ENCODE data around the gene GMDS. TPM values are rescaled to one million over a fixed set of nuclear protein-coding genes. Genes with fewer than 3 reads are reported as not detected.

GMDS gene
- total RNA-seq, 2 donors from 2014 or later: 19.6 to 36.3 TPM

DNA sequence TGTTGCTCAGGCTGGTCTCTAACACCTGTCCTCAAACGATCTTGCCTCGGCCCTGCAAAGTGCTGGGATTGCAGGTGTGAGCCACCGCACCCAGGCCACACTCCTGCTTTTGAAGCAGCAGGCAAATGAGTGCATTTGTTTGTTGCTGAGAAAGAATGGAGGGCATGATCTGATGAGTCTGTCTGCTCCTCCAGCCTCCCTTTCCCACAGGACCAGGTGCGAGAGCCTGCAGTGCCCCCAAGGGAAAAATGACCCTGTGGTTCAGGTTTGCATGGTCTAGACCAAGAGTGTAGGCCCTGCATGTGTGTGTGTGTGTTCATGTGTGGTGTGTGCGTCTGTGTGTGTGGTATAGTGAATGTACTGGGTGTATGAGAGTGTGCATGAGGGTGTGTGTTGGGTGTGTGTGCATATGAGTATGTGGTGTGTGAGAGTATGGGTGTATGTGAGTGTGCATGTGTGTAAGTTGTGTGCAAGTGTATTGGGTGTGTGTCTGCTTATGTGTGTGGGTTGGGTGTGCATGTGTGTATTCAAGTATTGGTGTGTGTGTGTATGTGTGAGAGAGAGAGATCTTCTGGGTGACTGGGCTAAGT, 658.4 kb downstream of the GMDS start:
- H3K4me3 Mint-ChIP-seq: no peak overlapping the region
- H3K36me3 Mint-ChIP-seq (ENCODE audit: low read depth): no peaks in the 10 kb centered on the region
- peaks cover 18% of the 10 kb centered on the region for H3K27me3 Mint-ChIP-seq
- no peaks in the 10 kb centered on the region for H3K4me1 Mint-ChIP-seq
- no peak for ATAC-seq (replicated peaks)
- no peak overlapping the region for H3K27ac Mint-ChIP-seq
- no peaks in the 10 kb centered on the region for H3K9me3 Mint-ChIP-seq

DNA sequence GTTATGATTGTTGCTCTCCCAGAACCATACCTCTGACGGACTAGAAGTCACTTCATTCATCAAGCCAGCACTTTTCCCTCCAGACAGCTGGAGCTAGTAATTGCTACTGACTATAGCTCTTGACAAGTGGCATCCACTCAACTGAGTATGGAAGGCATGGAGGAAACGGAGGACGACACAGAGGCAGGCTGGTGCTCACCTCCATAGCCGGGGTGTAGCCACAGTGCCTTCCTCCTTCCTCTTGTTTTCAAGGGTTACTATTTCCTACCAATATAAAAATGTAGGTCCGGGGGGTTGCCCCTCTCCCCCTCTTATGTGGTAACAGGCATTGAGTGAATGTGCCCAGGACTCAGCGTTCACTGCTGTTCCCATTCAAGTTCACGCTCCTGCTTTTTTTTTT, 659.1 kb downstream of the GMDS start:
- Mint-ChIP-seq H3K4me3 (no peak overlapping the region), H3K9me3 (no peaks in the 10 kb centered on the region), H3K27me3 (peaks cover 21% of the 10 kb centered on the region), H3K36me3 (ENCODE audit: low read depth) (no peaks in the 10 kb centered on the region), H3K4me1 (no peaks in the 10 kb centered on the region), H3K27ac (no peak overlapping the region)
- ATAC-seq (replicated peaks): no peak

DNA sequence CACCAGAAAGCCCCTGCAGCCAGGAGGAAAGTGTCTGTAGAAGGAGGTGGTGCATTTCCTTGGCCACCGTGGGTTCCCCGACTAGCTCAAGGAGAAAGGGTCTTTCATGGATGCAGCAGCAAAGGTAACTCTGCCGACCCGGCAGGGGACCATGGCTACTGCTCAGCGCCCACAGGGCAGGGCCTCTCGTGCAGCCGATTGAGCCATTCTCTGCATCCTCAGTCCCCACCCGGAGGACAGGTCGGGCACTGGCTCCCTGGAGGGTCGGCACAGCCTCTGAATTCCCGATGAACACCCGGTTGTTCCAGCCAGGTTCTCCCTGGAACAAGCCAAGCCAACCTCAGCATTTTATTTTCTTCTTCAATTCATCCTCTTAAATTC, 659.7 kb downstream of the GMDS start:
- no peak overlapping the region for H3K4me3 Mint-ChIP-seq
- no peak overlapping the region for H3K27ac Mint-ChIP-seq
- ATAC-seq (replicated peaks): no peak
- H3K27me3 Mint-ChIP-seq: peaks cover 21% of the 10 kb centered on the region
- no peaks in the 10 kb centered on the region for H3K4me1 Mint-ChIP-seq
- no peaks in the 10 kb centered on the region for H3K36me3 Mint-ChIP-seq (ENCODE audit: low read depth)
- no peaks in the 10 kb centered on the region for H3K9me3 Mint-ChIP-seq

DNA sequence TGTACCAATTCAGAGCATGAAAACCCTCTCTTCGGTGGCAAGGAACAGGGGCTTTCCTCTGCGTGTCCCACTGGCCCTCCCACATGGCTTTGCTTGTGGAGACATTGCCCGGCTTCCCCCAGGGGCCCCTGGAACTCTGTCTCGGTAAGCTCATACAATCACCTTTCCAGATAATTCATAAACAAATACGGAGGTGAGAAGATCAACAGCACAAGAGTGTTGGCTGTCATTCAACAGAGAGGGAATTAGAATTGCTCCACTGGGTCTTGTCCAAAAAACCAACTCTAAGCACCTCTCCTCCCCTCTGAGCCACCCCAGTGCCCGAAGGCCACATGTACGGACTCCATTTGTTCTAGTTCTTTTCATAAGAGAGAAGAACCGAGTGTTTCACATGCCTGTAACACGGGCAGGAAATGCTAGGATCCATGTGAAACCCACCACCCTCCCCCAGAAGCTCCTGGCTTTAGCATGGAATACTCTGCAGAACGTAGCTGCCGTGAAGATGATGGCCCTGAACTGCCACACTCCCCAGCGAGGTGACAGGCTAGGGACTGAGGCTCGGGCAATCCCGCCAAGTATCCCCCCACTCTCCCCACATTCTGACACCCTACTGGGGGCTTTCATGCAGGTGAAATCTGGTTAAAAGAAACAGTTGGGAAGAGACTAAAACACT, 660.3 kb downstream of the GMDS start:
- Mint-ChIP-seq H3K9me3 (no peaks in the 10 kb centered on the region), H3K4me1 (no peaks in the 10 kb centered on the region), H3K4me3 (no peak overlapping the region), H3K27me3 (peaks cover 21% of the 10 kb centered on the region), H3K36me3 (ENCODE audit: low read depth) (no peaks in the 10 kb centered on the region), H3K27ac (no peak overlapping the region)
- ATAC-seq (replicated peaks): no peak

DNA sequence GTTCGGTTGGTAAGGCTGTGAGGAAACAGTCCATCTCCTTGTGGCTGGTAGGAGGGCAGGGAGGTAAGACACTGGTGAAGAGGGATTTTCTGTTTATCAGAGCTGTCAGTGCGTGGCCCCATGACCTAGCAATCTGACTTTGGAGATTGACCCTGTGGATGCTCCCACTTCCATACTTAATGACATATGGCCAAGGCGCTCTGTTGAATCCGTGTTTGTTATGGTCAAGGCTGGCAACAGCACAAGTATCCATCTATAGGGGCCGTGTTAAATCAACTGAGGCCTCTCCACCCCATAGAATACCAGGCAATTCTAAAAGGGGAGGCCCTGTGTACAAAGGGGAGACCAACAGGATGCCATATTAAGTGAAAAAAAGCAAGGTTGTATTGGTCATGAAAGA, 661.3 kb downstream of the GMDS start:
- Mint-ChIP-seq H3K27ac (no peak overlapping the region), H3K4me3 (no peak overlapping the region), H3K27me3 (peaks cover 15% of the 10 kb centered on the region), H3K36me3 (ENCODE audit: low read depth) (no peaks in the 10 kb centered on the region), H3K9me3 (no peaks in the 10 kb centered on the region), H3K4me1 (no peaks in the 10 kb centered on the region)
- no peak for ATAC-seq (replicated peaks)

DNA sequence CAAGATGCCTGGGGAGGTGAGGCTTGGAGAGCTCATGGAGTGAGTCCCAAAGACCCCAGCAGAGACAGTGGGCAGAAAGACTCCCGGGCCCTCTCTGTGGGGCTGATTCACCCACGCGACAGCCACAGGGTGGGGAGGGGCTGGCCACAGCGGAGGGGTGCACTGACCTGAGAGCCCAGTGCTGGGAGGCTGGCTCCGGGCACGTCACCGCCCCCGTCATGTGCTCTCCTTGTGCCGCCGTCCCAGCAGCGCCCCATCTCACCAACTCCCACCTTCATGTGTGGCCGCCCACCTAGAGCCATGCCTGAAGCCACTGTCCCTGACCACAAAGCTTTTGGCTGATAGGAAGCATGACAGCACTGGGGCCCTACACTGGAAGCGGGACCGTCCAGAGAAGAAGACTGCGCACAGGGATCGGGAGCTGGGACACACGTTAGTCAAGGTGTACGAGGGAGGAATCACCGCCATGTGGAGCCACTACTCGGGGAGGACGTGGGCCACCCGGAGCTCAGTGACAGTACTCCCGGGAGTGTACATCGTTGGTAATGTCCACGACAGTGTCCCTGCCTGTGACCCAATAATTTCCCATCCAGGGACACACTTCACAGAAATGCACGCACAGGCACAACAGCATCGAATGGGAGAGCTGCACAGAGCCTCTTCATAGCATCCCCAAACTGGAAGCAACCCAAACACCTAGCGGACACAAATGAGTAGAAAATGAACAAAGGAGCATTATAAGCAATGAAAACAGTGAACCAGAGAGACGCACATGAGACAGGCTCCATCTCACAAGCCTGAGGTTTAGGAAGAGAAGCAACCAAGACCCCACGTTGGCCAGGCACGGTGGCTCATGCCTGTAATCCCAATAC, 664.0 kb downstream of the GMDS start:
- H3K27me3 Mint-ChIP-seq: peaks cover 11% of the 10 kb centered on the region

DNA sequence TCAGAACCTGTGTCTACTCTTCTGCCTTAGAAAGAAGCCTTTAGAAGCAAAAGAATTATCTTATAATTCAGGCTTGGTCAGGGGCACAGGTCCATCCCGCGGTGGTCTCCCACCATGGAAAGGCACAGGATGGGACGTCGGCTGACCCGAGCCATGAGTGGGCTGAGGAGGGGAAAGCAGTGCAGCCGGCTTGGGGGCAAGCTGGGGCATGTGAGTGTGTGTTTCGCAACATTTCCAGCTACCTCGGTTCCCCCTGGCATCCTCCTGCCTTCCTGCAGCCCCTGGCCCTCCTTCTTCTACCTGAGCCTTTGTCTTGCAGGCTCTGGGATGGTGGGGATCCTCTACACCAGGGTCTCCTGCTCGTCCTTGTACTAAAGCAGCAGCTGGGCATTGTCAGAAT, 664.8 kb downstream of the GMDS start:
- H3K9me3 Mint-ChIP-seq: no peaks in the 10 kb centered on the region
- no peak overlapping the region for H3K27ac Mint-ChIP-seq
- no peaks in the 10 kb centered on the region for H3K36me3 Mint-ChIP-seq (ENCODE audit: low read depth)
- no peak overlapping the region for H3K4me3 Mint-ChIP-seq
- H3K27me3 Mint-ChIP-seq: peaks cover 11% of the 10 kb centered on the region
- H3K4me1 Mint-ChIP-seq: no peaks in the 10 kb centered on the region
- no peak for ATAC-seq (replicated peaks)

More for the DNA sequence above, 664.0 kb downstream of the GMDS start:
- no peak for ATAC-seq (replicated peaks)
- Mint-ChIP-seq H3K9me3 (no peaks in the 10 kb centered on the region), H3K4me1 (no peaks in the 10 kb centered on the region), H3K27ac (no peak overlapping the region), H3K36me3 (ENCODE audit: low read depth) (no peaks in the 10 kb centered on the region), H3K4me3 (no peak overlapping the region)

DNA sequence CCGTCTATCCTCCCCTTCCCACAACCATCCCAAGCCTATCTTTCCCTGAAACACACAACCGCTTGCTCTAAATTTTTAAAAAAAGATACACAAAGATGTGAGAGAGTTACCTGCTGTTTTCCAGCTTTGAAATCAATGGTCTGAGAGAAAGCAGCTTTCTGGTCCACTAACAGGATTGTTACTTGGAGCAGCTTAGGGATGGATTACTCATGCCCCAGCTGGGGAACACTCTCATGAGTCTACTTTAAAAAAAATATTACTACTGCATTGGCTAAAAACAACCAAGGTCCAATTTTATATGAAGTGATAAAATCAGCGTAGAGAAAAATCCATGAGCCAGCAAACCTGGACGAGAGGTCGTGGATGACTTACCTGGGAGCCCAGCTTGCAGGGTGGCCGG, 665.3 kb downstream of the GMDS start:
- H3K9me3 Mint-ChIP-seq: no peaks in the 10 kb centered on the region
- no peak for ATAC-seq (replicated peaks)
- H3K36me3 Mint-ChIP-seq (ENCODE audit: low read depth): no peaks in the 10 kb centered on the region
- no peak overlapping the region for H3K4me3 Mint-ChIP-seq
- H3K27ac Mint-ChIP-seq: no peak overlapping the region
- H3K4me1 Mint-ChIP-seq: no peaks in the 10 kb centered on the region
- H3K27me3 Mint-ChIP-seq: peaks cover 11% of the 10 kb centered on the region

DNA sequence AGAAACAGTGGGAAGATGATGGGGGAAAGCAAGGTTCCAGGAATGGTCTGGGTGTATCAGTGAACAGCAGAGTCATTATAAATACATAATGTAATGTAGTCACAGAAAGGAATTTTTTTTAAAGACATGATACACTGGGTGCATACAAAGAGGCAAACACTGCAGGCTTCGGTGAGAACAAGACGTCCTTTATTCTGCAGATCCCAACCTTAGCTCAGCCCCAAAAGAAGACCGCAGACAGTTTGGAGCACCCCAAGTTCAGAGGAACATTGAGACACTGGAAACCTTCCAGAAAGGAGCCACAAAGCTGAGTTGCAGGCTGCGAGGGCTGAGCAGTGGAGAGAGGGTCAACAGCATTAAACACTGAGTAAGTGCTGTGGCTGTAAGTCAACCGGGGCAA, 666.3 kb downstream of the GMDS start:
- Mint-ChIP-seq H3K4me3 (no peak overlapping the region), H3K27me3 (peaks cover 11% of the 10 kb centered on the region), H3K9me3 (no peaks in the 10 kb centered on the region), H3K27ac (no peak overlapping the region), H3K36me3 (ENCODE audit: low read depth) (no peaks in the 10 kb centered on the region), H3K4me1 (no peaks in the 10 kb centered on the region)
- no peak for ATAC-seq (replicated peaks)

DNA sequence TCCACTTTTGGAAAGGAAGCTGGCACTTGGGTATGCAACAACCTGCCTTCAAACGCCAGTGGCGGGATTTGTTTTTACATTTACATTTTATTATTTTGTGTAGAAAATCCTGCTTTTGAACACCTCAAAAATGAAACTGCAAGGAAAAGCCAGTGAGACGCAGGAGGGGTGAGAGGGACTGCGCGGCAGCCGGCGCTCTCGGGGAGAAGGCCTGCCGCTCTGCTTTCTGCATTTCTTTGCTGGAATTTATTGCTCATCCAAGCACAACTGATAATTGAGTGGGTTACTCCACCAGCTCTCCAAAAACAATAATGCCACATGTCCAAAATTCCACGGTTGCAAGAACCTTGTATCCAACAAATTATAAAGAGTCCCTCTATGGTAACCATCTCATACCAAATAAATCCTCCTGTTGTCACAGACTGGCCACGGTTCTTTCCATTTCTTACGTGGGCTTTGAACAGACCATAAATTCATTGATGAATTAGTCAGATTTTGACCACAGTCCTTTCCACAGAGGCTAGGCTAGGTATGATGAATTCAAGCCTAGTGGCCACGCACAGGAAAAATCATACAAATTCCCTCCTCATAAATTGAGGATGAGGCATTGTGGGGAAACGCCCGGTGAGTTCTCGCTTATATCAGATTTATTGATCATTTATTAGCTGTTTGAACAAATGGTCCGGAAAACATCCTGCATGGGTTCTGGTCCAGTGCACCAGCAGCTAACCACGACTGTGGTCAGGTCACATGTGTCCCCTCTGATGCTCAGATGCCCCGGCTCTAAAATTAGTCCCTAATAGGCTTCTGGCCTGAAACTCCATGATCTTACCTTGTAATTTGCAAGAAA, 667.3 kb downstream of the GMDS start:
- Mint-ChIP-seq H3K27me3 (peaks cover 11% of the 10 kb centered on the region), H3K9me3 (no peaks in the 10 kb centered on the region)
- no peak for ATAC-seq (replicated peaks)

DNA sequence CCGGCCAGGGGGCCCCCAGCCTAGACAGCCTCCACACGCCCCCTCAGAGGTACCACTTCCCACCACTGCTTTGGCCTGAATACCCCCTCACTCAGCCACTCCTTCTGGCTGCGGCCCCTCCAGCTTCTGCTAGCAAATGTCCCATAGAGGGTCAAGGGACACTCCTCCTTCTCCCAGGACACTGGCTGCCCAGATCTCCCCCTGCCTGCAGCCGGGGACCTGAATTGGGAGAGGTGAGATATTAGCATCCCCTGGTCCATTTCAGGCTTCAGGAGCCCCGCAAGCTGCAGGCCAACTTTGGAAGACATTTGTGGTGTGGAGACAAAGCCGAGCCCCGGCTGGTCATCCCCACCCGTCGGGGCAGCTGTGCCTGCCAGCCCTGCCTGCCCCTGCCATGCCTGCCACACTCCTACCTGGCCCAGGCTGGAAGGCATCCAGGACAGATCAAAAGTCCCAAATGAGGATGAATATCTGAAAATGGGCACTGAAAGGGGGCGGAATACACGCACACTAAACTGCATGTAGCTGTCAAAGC, 668.2 kb downstream of the GMDS start:
- Mint-ChIP-seq H3K27ac (no peak overlapping the region), H3K4me3 (no peak overlapping the region), H3K36me3 (ENCODE audit: low read depth) (no peaks in the 10 kb centered on the region), H3K4me1 (no peaks in the 10 kb centered on the region), H3K9me3 (no peaks in the 10 kb centered on the region), H3K27me3 (peaks cover 14% of the 10 kb centered on the region)
- ATAC-seq (replicated peaks): no peak

More for the DNA sequence above, 667.3 kb downstream of the GMDS start:
- Mint-ChIP-seq H3K4me1 (no peaks in the 10 kb centered on the region), H3K27ac (no peak overlapping the region), H3K4me3 (no peak overlapping the region), H3K36me3 (ENCODE audit: low read depth) (no peaks in the 10 kb centered on the region)

DNA sequence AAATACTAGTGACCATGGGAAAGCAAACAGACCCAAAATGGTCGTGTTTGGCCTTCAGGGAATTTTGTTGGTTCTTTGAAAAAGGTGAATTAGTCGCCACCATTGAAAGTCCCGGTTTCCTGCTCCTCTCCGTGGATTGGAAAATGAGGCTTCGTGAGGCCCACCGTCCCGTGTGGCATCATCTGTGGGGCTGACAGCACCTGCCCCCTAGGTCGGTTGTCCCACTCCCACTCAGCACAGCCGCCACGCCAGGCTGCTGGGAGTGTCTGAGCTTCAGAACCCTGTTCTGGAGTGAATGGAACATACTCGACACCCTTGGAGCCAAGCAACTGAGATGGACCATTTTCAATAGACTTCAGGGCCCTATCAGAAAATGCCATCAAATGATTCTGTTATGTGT, 668.7 kb downstream of the GMDS start:
- ATAC-seq (replicated peaks): no peak
- Mint-ChIP-seq H3K27me3 (peaks cover 18% of the 10 kb centered on the region), H3K9me3 (peaks cover 4% of the 10 kb centered on the region), H3K4me3 (no peak overlapping the region), H3K4me1 (no peaks in the 10 kb centered on the region), H3K27ac (no peak overlapping the region), H3K36me3 (ENCODE audit: low read depth) (no peaks in the 10 kb centered on the region)

DNA sequence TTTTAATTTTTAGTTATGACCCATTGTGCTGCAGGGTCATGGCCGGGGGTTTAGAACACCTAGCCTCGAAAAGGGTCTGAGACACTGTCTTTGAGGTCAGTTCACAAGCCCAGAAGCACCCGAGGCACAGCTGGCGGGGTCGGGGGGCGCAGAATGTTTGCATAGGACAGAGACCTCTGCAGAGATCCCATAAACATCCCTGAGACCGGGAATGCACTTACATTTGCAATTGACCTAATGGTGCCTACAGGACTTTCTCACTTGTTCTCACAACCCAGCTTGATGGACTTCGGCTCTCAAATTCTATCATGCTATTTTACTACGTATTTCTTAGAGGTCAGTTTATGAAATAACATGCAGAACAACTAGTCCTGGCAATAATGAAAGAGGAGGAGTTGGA, 669.2 kb downstream of the GMDS start:
- Mint-ChIP-seq H3K4me1 (no peaks in the 10 kb centered on the region), H3K27ac (no peak overlapping the region), H3K36me3 (ENCODE audit: low read depth) (no peaks in the 10 kb centered on the region), H3K27me3 (peaks cover 21% of the 10 kb centered on the region), H3K4me3 (no peak overlapping the region), H3K9me3 (peaks cover 10% of the 10 kb centered on the region)
- no peak for ATAC-seq (replicated peaks)
